H1 (cell line): ENCODE results near the gene DAPK3. TPM values are rescaled to one million over a fixed set of nuclear protein-coding genes. Genes with fewer than 3 reads are reported as not detected.
A peak's percentile ranks its signal among the peaks of the same experiment; 100 is the strongest.

ENCODE experiments used
- CTCF ChIA-PET: fragments of 300-600 bp; sonication (Branson Sonifier 250); formaldehyde crosslinking; loops from one replicate; lab custom pipeline; 2021; ENCODE audit not compliant: partially characterized antibody; lab: Charles Lee
- POLR2A ChIA-PET: fragments of 300-600 bp; sonication (Branson Sonifier 250); formaldehyde crosslinking; loops from one replicate; lab custom pipeline; 2021; ENCODE audit warnings: inconsistent platforms; ENCODE audit not compliant: partially characterized antibody; lab: Charles Lee
- DNase-seq, 2 experiments: peaks; one replicate each; pipeline versions ENCODE4 v3.0.0 to v3.0.0-alpha.2; 2010 to 2022; ENCODE audit warnings: low spot score in 2 of 2, low read depth in 1 of 2, mixed read lengths in 1 of 2
- FAIRE-seq: peaks from 2 replicates; lab custom pipeline; 2011; peaks lifted over from hg19 to GRCh38; lab: Jason Lieb, UNC
- H2AFZ ChIP-seq: 2 replicates; pipeline ENCODE4 v1.8.1; 2012; ENCODE audit warnings: low read length, inconsistent platforms
- H2AK5ac ChIP-seq: 2 replicates; pipeline ENCODE4 v1.6.1; 2013; ENCODE audit warnings: low read depth, low read length
- H2BK120ac ChIP-seq: replicated peaks from 2 replicates; pipeline ENCODE3; 2013; ENCODE audit warnings: low read depth, low read length, inconsistent platforms
- H2BK12ac ChIP-seq: 2 replicates; pipeline ENCODE4 v1.6.1; 2013; ENCODE audit warnings: low read depth, low read length
- H2BK15ac ChIP-seq: 2 replicates; pipeline ENCODE4 v1.6.1; 2013; ENCODE audit warnings: low read length
- H2BK20ac ChIP-seq: 2 replicates; pipeline ENCODE4 v1.6.1; 2013; ENCODE audit warnings: low read length
- H2BK5ac ChIP-seq: 2 replicates; pipeline ENCODE4 v1.6.1; 2013; ENCODE audit warnings: low read depth, low read length
- H3K14ac ChIP-seq: 2 replicates; pipeline ENCODE4 v1.6.1; 2013; ENCODE audit warnings: inconsistent platforms; ENCODE audit not compliant: insufficient read length
- H3K18ac ChIP-seq: 2 replicates; pipeline ENCODE4 v1.6.1; 2013; ENCODE audit warnings: low read length; ENCODE audit errors: extremely low read depth
- H3K23ac ChIP-seq: 2 replicates; pipeline ENCODE4 v1.6.1; 2013; ENCODE audit warnings: inconsistent platforms; ENCODE audit not compliant: insufficient read length
- H3K23me2 ChIP-seq: 2 replicates; pipeline ENCODE4 v1.6.1; 2013; ENCODE audit warnings: low read depth, low read length
- H3K27ac ChIP-seq: 2 replicates; pipeline ENCODE4 v1.6.1; 2011; ENCODE audit warnings: low read depth, low read length, inconsistent platforms
- H3K27me3 ChIP-seq, 4 experiments: replicated peaks in 1 of 4; 1 replicate in 1 of 4; 2 replicates in 3 of 4; pipeline versions ENCODE4 v1.6.1 to v1.8.1; 2011 to 2013; ENCODE audit warnings: low read length in 3 of 4, mild to moderate bottlenecking in 3 of 4, inconsistent platforms in 2 of 4, mixed read lengths in 2 of 4, moderate library complexity in 1 of 4; ENCODE audit not compliant: control insufficient read depth in 3 of 4, insufficient read depth in 3 of 4; ENCODE audit errors: extremely low read depth in 1 of 4
- H3K36me3 ChIP-seq, 4 experiments: 2 replicates each; pipeline versions ENCODE4 v1.6.1 to v1.8.1; 2011 to 2013; ENCODE audit warnings: mild to moderate bottlenecking in 4 of 4, low read length in 3 of 4, moderate library complexity in 2 of 4, control low read depth in 1 of 4, inconsistent platforms in 1 of 4; ENCODE audit not compliant: insufficient read depth in 4 of 4, control insufficient read depth in 2 of 4
- H3K4ac ChIP-seq: replicated peaks from 2 replicates; pipeline ENCODE3; 2013; ENCODE audit warnings: low read length, low read depth, mixed read lengths, inconsistent platforms; ENCODE audit not compliant: insufficient read length
- H3K4me1 ChIP-seq, 4 experiments: replicated peaks in 1 of 4; 1 replicate in 1 of 4; 2 replicates in 3 of 4; pipeline versions ENCODE4 v1.6.1 to v1.8.1; 2011 to 2013; ENCODE audit warnings: low read length in 3 of 4, inconsistent platforms in 2 of 4, mixed read lengths in 1 of 4; ENCODE audit not compliant: insufficient read depth in 4 of 4, control insufficient read depth in 3 of 4
- H3K4me2 ChIP-seq, 2 experiments: 2 replicates each; pipeline versions ENCODE4 v1.6.1 to v1.8.1; 2011 to 2013; ENCODE audit warnings: low read depth in 2 of 2, low read length in 2 of 2, control low read depth in 1 of 2, inconsistent platforms in 1 of 2, mild to moderate bottlenecking in 1 of 2; ENCODE audit not compliant: insufficient read depth in 1 of 2
- H3K4me3 ChIP-seq, 4 experiments: fragments of 200-600, 300-600 bp in 1 of 4; sonication (generic), shearing (Covaris generic), sonication (Bioruptor Twin) in 1 of 4; 2 replicates each; pipeline versions ENCODE4 v1.5.1 to v1.8.1; 2011 to 2016; ENCODE audit warnings: low read length in 4 of 4, low read depth in 3 of 4, control low read depth in 2 of 4, inconsistent platforms in 2 of 4, mild to moderate bottlenecking in 2 of 4, mixed read lengths in 1 of 4, moderate library complexity in 1 of 4; ENCODE audit not compliant: insufficient read depth in 2 of 4; ENCODE audit errors: extremely low read depth in 1 of 4
- H3K56ac ChIP-seq: replicated peaks from 2 replicates; pipeline ENCODE3; 2013; ENCODE audit warnings: low read depth, mild to moderate bottlenecking, mixed read lengths, low read length, inconsistent platforms; ENCODE audit not compliant: insufficient read length
- H3K79me1 ChIP-seq: 2 replicates; pipeline ENCODE4 v1.6.1; 2013; ENCODE audit warnings: low read depth, low read length, control low read depth
- H3K79me2 ChIP-seq, 2 experiments: 2 replicates each; pipeline versions ENCODE4 v1.6.1 to v1.8.1; 2012 to 2013; ENCODE audit warnings: low read length in 2 of 2, mild to moderate bottlenecking in 2 of 2, inconsistent platforms in 1 of 2; ENCODE audit not compliant: insufficient read depth in 2 of 2, control insufficient read depth in 1 of 2
- H3K9ac ChIP-seq, 4 experiments: replicated peaks in 1 of 4; 1 replicate in 1 of 4; 2 replicates in 3 of 4; pipeline versions ENCODE4 v1.6.1 to v1.8.1; 2011 to 2013; ENCODE audit warnings: low read depth in 3 of 4, low read length in 3 of 4, control low read depth in 2 of 4, mild to moderate bottlenecking in 2 of 4, moderate library complexity in 2 of 4, inconsistent platforms in 1 of 4; ENCODE audit errors: extremely low read depth in 1 of 4
- H3K9me3 ChIP-seq, 2 experiments: 2 replicates each; pipeline versions ENCODE4 v1.6.1 to v1.8.1; 2012 to 2013; ENCODE audit warnings: mild to moderate bottlenecking in 2 of 2, moderate library complexity in 2 of 2, control low read depth in 1 of 2, inconsistent platforms in 1 of 2, low read depth in 1 of 2, low read length in 1 of 2, mixed read lengths in 1 of 2; ENCODE audit not compliant: insufficient read depth in 2 of 2
- H4K20me1 ChIP-seq, 2 experiments: replicated peaks in 1 of 2; 2 replicates each; pipeline versions ENCODE3 to v1.8.1; 2011 to 2013; ENCODE audit warnings: inconsistent platforms in 2 of 2, low read length in 2 of 2, mild to moderate bottlenecking in 1 of 2; ENCODE audit not compliant: insufficient read depth in 2 of 2, control insufficient read depth in 1 of 2
- H4K5ac ChIP-seq: 2 replicates; pipeline ENCODE4 v1.6.1; 2013; ENCODE audit warnings: low read length, low read depth, mixed read lengths, inconsistent platforms; ENCODE audit not compliant: insufficient read length
- H4K8ac ChIP-seq: 2 replicates; pipeline ENCODE4 v1.8.0; 2013; ENCODE audit warnings: mild to moderate bottlenecking, moderate library complexity, low read length, inconsistent platforms; ENCODE audit not compliant: insufficient read depth; ENCODE audit errors: extremely low read depth
- H4K91ac ChIP-seq: replicated peaks from 2 replicates; pipeline ENCODE3; 2013; ENCODE audit warnings: low read length, mixed read lengths, inconsistent platforms; ENCODE audit not compliant: insufficient read length
- BACH1 ChIP-seq: IDR thresholded peaks from 2 replicates; pipeline ENCODE4 v1.6.1; 2012; ENCODE audit warnings: low read length, improper control_type of control experiment
- CHD1 ChIP-seq: IDR thresholded peaks from 2 replicates; pipeline ENCODE4 v1.6.1; 2012; ENCODE audit warnings: low read depth, low read length, improper control_type of control experiment
- CTCF ChIP-seq, 3 experiments: IDR thresholded peaks; 1 replicate in 2 of 3; 2 replicates in 1 of 3; pipeline versions ENCODE4 v1.5.1 to v1.6.1; 2011; ENCODE audit warnings: low read length in 3 of 3, mild to moderate bottlenecking in 3 of 3, inconsistent platforms in 2 of 3, low read depth in 1 of 3, moderate library complexity in 1 of 3; ENCODE audit not compliant: insufficient read depth in 1 of 3; ENCODE audit errors: control extremely low read depth in 1 of 3
- PHF8 ChIP-seq: fragments of 200-600 bp; sonication (generic); conservative IDR thresholded peaks from 2 replicates; pipeline ENCODE4 v1.7.1; 2012; ENCODE audit warnings: low read depth, mild to moderate bottlenecking, inconsistent platforms, low read length, moderate library complexity
- POU5F1 ChIP-seq: IDR thresholded peaks from 2 replicates; pipeline ENCODE4 v1.6.1; 2011; ENCODE audit warnings: low read depth, mild to moderate bottlenecking, low read length, moderate library complexity
- RFX5 ChIP-seq: IDR thresholded peaks from 2 replicates; pipeline ENCODE4 v1.6.1; 2011; ENCODE audit warnings: low read depth, low read length, improper control_type of control experiment, borderline replicate concordance
- SAP30 ChIP-seq: fragments of 300-600 bp; sonication (generic); IDR thresholded peaks from 2 replicates; pipeline ENCODE4 v1.7.1; 2012; ENCODE audit warnings: low read length, moderate library complexity, mild to moderate bottlenecking, inconsistent platforms; ENCODE audit not compliant: insufficient read depth, insufficient replicate concordance
- SP1 ChIP-seq: IDR thresholded peaks from 2 replicates; pipeline ENCODE4 v1.6.1; 2011; ENCODE audit warnings: low read depth, low read length
- SRF ChIP-seq: IDR thresholded peaks from 2 replicates; pipeline ENCODE4 v1.6.1; 2011; ENCODE audit warnings: mild to moderate bottlenecking, low read depth, low read length, moderate library complexity
- YY1 ChIP-seq: IDR thresholded peaks from 2 replicates; pipeline ENCODE4 v1.6.1; 2011; ENCODE audit warnings: low read depth, mild to moderate bottlenecking, low read length
- WGBS, 2 experiments: shearing (Covaris generic) in 1 of 2; methylation state at CpG; one replicate each; pipeline versions ENCODE4 v1.1.6 to v1.1.7; 2013 to 2015; ENCODE audit warnings: low lambda C conversion rate in 2 of 2, mixed read lengths in 2 of 2, inconsistent platforms in 1 of 2, low coverage in 1 of 2, missing lambda C conversion rate in 1 of 2; ENCODE audit not compliant: insufficient replicate concordance in 2 of 2, insufficient coverage in 1 of 2, insufficient read length in 1 of 2; ENCODE audit errors: extremely low coverage in 1 of 2, missing lambda C conversion rate in 1 of 2; 5-methylcytosine and 5-hydroxymethylcytosine counted together
- polyA plus RNA-seq, 7 experiments: library from polyadenylated mRNA; depleted of rRNA in 3 of 7; stranded (reverse) in 5 of 7; unstranded in 2 of 7; fragments of >200 nt in 5 of 7; fragments of 200-250 nt in 2 of 7; gene quantifications; 1 replicate in 5 of 7; 2 replicates in 1 of 7; 4 replicates in 1 of 7; pipeline versions ENCODE4 v1.2.1 to v1.2.3, GENCODE V29; 2011 to 2013; ENCODE audit warnings: missing spikeins in 2 of 7, mixed read lengths in 2 of 7
- total RNA-seq: library from RNA; stranded (reverse); fragmentation: NEBNext Ultra II Directional; extraction: Animal tissue kit (Norgen Biotek cat#: 25700); gene quantifications from 2 replicates; pipeline ENCODE4 v1.2.1, GENCODE V29; 2021

The DAPK3 gene
- total and polyA plus RNA-seq, 2 of the 8 experiments (the other 6 are each of a cell fraction or from before 2014, with no cell fraction given): 53.2 to 78.1 TPM

- Histone ChIP-seq H4K91ac (no peak overlapping the region), H2AFZ (no peak overlapping the region), H3K23ac (no peak overlapping the region), H2BK5ac (no peak overlapping the region), H2BK20ac (no peak overlapping the region), H3K4ac (no peak overlapping the region), H4K20me1 (peaks cover 14 to 22% of the 10 kb centered on the region in 2 experiments), H3K14ac (no peak overlapping the region), H3K9me3 (no peaks in the 10 kb centered on the region), H3K9ac (peak overlapping the region; percentile 82 to 87 (median 84)), H2BK15ac (no peak overlapping the region), H3K27me3 (no peaks in the 10 kb centered on the region), H3K4me1 (peaks cover 2 to 14% (median 6%) of the 10 kb centered on the region in 4 experiments; a peak in 6 of 7 replicates), H3K79me2 (peaks cover 8 to 42% of the 10 kb centered on the region in 2 experiments; a peak in 3 of 4 replicates), H4K8ac (peak overlapping the region; percentile 94), H3K79me1 (peaks cover 2% of the 10 kb centered on the region; the same call in 1 of the 2 replicates), H2BK120ac (no peak overlapping the region), H3K36me3 (peaks cover 7 to 28% (median 16%) of the 10 kb centered on the region in 4 experiments; a peak in 7 of 8 replicates), H3K4me3 (peak overlapping the region; percentile 69 to 92 (median 75)), H3K18ac (no peak overlapping the region; the same call in 1 of the 2 replicates), H2AK5ac (0 out of 2 replicates have a peak overlapping the region, but pooled peaks have one; percentile 77), H4K5ac (no peak overlapping the region), H3K4me2 (peak overlapping the region; percentile 88 to 92), H3K56ac (peak overlapping the region; percentile 64), H2BK12ac (no peak overlapping the region; the same call in 1 of the 2 replicates), H3K23me2 (peaks cover 7% of the 10 kb centered on the region; the same call in 1 of the 2 replicates), H3K27ac (peak overlapping the region; percentile 78; the same call in 1 of the 2 replicates)
- DNase-seq: no peak
- FAIRE-seq: no peak
- CTCF ChIA-PET: interaction anchor here (0.6 to 1.2 kb wide), 2 partner anchors 17 to 93 kb away, joined by 3 to 6 read pairs; no protein-coding TSS in a partner anchor
- POLR2A ChIA-PET: interaction anchor here (0.8 to 24.8 kb wide), 16 partner anchors 10 to 164 kb away, joined by 3 to 870 read pairs (median 5); partner anchors contain the start of genes EEF2 and NMRK2
- WGBS, 2 experiments: 3% methylated on average over 11 of the region's 22 CpGs; no CpG with 5 or more reads in 1 of the 2 experiments
- no peak for TF ChIP-seq SRF
- TF ChIP-seq BACH1: no peak
- TF ChIP-seq RFX5: no peak
- TF ChIP-seq POU5F1: no peak
- TF ChIP-seq CHD1: no peak
- no peak for TF ChIP-seq SAP30
- TF ChIP-seq PHF8: no peak
- no peak for TF ChIP-seq YY1
- TF ChIP-seq SP1: no peak
- TF ChIP-seq CTCF (IDR thresholded peaks at IDR 0.05; ENCODE audit: control extremely low read depth in 1 of 3, insufficient read depth in 1 of 3, low read depth in 1 of 3, low read length in 3 of 3): no peak
Measured at GRCh38 chr19:3970313-3970807, 539 bp downstream of the DAPK3 start.
